Left forelimb (tissue), 1 donor: Measurements from ENCODE around the gene FILIP1L.
A peak's percentile ranks its signal among the peaks of the same experiment; 100 is the strongest.

Experiments used
- DNase-seq: peaks from one replicate; pipeline ENCODE4 v3.0.0-alpha.2; 2018; ENCODE audit warnings: low spot score

Gene FILIP1L

DNA sequence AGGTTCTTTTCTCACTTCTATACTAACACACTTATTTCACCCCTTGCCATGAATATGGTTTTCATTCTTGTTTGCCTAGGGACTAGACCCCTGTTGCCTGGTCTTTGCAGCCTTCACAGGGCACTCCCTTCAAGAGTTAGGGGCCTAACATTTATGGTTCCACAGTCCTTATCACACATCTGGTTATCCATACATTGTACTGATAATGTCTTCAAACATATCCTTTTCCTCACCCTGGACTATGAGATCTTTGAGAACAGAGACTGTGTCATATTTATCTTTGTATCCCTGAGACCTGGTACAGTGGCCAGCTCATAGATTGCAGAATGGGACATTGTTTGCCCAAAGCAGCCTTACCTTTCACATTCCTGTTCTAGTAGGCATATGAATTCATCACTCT, 190.4 kb downstream of the FILIP1L start:
- DNase-seq = no peak

DNA sequence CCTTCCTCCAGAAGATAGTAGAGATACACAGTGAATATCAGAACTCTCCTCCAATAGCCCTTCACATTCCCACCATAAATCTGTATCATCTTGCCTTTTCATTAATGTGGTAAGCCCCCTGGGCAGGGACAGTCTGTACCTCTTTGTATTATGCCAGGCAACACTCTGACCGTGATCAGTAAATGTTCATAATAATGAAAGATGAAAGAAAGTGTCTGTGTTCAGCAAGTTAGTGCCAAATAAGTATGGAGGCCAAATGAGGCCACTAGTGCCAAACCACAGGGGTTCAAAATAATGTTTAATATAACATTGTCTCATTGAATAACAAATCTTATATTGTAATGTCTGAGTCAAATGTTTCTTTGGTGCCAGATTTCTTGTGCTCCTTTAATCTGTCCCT, 192.3 kb downstream of the FILIP1L start:
- DNase-seq = no peak

DNA sequence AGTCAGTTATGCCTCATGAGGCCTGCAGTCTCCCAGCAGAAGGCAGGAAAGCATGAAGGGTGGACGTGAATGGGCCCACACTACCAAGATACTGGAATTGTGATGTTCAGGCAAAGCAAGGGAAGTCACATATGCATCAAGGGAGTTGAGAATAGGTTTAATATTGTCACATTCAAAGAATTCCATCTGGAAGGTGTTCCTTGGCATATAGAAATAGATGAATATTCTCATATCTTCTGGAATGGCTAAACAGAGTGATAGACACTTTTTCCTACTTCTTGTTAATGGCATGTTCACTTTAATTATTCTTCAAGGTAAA, 193.0 kb downstream of the FILIP1L start:
- DNase-seq = no peak

DNA sequence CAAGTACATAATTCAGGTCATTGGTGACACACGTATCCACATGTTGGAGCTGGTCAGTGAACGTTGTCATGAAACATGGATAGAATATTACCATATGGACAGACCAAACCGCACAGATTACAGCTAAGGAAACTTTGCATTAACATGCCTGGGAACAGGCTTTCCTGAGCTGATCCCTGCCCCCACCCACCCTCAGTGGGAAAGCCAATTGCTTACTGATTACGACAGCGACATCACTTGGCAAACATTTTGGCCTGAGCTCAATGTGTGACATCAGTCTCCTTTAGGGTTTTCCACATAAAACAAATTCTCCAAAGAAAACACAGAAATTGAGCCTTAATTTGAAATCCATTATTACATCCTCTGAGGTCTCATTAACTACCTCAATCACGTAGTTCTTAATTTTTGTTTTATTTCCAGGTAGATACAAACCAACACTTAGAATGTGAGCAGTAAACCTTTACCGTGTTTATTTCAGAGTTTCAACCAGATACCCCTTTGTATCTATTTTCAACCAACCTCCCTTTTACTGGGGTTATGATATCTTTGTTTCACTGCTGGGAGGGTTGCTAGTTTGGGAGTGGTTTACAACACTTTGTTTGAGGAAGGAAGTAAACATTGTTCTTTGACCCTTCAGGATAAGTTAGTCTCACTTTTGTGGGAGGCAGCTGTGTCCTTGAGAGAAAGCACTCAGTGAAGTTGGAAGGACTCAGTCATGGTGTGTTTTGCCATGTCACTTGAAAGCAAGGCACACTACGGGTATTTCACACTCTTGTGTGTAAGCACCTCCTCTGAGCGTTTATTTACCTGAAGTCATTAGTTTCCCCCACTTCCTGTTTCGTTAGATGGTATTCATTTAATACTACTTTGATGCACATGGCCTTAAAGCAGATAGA, 193.6 kb downstream of the FILIP1L start:
- peak; percentile 71 for DNase-seq

DNA sequence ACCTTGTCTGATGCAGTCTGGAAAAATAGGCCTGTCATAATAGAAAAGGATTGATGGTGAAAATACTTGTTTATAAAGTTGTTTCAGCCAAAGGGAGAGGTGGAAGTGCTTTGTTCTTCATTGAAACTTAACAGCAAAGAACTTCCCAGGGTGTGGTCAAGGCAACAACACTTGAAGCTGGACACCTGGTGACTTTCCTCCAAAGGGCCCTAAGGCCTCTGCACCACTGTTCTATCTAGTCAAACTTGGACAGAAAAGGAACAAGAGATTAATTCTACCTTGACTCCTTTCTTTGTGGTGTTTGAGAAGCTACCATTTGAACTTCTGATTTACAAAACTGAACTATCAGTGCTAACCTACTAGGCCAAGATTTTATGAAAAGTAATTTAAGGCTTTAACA, 194.6 kb downstream of the FILIP1L start:
- no peak for DNase-seq

DNA sequence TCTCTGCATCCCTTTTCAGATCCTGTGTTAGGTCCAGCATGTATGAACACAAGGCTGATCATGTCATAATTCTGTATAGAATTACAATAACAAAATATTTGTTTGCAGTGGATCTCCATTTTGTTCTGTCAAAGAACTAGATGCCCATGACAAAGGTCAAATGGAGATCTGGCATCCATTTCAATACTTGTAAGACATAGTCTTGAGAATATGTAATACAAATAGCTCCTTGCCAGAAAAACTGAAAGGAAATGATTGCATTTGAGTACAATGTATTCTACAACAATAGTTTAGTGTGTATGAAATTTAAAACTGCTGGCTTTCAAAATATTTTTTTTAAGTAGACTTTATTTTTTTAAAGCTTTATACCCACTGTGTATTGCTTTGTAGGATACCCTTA, 195.6 kb downstream of the FILIP1L start:
- no peak for DNase-seq

DNA sequence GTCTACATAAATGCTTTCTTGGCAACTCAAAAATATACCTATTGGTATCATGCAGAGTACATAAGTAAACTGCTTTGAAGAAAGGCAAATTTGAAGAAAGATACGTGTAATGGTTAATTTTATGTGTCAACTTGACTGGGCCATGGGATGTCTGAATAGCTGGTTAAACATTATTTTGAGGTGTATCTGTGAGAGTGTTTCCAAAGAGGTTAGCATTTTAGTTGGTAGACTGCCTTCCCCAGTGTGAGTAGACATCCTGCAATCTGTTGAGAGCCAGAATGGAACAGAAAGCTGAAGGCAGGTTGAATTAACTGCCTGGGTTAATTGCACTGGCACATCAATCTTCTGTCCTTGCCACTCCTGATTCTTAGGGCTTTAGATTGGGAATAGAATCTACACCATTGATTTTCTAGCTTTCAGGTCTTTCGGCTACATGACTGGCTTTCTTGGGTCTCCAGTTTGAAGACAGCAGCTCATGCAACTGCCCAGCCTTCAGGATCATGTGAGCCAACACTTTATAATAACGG, 198.3 kb downstream of the FILIP1L start:
- no peak for DNase-seq

DNA sequence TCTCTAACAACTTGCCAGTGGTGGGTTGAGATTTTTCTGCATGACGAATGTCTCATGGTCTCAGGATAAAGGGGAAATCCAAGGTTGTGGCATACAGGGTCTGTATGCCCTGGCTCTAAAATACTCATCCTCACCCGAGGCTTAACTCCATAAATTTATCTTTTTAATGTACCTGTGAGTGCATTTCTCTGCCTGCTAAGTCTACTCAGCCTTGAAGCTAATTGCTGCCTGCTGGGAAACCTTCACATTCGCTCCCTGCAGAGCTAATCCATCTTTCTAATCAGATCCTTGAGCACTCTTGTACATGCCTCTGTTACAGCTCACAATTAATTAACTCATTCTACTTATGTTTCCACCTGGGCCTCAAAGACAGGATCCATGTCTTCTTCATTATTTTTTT, 202.9 kb downstream of the FILIP1L start:
- no peak for DNase-seq

DNA sequence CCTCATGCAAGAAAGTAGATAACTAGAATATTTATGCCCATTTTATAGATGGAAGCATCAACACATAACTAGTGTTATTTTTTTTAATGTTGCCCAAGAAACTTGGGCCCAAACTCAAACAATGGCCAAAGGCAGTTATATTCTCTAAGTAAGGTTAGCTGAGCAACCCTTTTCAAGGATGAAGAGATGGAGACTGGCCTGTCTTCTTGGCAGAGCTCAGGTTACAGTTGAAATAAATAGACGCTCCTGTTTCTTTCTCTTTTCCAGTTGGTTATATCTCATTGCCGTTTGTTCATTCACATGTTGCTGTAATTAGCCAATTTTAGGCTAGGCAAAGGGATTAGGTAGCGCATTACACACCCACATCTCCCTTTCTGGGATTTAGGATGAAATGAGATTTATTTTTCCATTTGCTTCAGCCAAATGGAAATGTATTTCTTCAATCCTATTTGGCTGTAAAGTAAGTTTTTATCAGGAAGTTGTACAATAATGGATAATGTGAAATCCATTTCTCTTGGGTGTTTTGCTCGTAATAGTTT, 203.5 kb downstream of the FILIP1L start:
- DNase-seq = no peak

DNA sequence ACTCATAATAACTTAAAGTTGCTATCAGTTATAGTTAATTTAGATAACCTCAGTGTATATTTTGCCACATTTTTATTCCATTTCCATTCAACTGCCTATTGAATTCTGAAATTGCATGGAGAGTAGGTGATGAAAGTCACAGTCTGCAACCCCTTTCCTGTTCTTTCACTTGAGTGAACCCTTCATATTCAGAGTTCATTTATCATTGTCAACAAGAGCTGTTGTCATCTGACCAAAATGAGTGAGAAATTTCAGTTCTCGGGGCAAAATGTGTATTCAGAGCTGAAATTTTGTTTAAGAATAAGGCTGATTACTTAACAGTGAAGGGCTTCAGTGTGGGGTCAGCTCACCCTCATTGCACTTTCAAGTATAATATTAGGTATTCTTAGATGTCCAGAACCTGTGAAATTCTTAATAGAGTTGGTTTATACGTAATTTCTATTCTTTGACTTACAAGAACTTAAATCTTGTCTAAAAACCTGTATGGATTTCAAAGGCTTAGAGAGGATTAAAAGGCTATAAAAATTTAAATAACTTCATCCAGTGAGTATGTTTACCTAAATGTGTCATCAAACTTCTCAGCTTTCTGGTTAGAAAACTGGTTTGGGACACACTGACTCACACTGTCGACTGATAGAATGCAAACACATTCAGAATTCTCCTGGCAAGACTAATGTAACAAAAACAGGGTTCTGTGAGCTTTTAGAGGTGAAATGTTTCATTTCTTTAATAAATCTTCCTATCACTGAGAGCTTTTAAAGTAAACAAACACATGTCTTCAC, 204.4 kb downstream of the FILIP1L start:
- no peak for DNase-seq

DNA sequence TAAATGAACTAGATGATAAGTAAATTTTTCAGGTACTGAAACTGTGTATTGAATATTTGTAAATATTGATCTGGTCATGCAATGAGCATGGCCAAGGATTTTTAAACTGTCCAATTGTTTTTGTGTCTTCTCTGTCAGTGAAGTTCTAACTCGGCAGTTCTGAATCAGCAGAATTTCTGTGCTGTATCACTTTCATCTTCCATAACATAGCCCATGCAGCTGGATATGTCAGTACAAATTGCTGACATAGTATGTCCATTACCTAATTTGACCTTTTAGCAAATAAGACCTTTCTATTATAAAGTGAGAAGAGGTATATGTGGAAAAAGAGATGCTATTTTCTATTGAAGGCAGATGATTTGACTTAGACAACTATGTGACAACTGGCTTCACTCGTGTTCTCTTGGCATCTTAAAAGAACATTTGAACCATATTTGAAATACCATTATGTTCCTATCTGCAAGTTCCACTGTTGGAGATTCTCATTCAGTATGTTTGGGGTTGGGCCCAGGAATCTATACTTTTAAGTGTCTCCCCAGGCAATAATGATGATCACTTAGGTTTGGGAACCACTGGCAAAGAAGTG, 206.2 kb downstream of the FILIP1L start:
- no peak for DNase-seq

DNA sequence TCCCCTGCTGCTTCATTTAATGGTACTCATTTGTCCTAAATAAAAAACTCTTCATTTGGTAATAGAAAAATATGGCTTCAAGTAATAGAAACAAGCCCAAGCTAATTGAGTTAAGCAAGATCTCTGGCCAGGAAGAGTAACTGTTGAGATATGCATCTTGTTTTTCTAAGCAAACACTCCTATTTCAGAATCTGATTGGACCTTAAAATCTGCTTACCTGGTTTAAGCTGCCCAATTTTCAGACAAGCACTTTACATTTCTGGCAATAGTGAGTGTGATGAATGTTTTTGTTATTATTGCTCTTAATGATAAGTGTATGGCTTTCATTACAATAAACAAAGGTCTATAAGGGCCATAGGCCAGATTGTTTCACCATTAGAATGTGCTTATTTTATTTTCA, 210.4 kb downstream of the FILIP1L start:
- no peak for DNase-seq

DNA sequence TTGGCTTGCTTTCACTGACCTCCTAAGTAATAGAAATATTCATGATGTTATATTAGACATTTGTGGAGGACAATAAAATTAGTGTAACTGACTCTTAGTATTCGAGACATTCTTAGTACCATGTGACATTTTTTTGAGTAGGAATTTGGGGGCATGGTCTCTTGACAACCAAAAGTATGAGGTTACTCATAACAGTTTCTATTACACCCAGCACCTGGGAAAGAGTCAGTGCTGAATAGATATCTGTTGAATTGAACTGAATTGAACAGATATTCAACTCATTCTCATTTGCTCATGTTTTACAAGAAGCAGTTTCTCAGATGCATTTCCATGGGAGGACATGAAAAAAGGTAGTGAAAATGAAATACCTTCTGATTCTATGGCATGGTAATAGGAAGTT, 212.2 kb downstream of the FILIP1L start:
- no peak for DNase-seq

DNA sequence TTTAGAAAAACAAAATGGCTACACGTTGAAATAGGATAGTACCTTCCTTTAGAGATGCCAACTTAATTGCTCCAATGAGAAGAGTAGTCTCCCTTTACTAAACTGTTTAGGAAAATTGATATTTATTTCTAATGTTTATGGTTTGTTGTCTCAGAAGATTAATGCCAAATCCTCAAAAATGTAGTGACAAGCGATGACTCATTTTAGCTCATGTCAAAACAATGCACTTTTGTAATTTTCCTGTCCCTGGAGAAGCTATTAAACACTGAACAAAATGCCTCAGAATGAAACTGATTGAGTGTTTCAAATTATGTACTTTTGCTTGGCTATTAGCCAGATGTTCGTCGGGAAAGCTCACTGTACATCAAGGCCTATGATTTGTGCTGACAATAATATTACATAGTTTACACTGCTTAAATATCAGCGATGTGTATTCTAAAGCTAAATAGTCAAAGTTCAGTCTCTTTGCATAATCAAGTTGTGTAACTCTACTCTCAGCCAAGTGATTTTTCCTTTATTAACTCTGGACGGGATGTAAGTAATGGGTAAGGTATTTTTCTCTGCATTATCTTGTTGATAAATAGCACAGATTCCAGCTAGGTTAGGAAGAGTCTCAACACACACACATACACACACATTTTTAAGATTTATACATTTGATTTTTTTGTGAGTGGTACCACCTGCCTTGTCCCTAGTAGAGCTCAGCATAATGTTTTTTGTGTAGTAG, 212.9 kb downstream of the FILIP1L start:
- no peak for DNase-seq

DNA sequence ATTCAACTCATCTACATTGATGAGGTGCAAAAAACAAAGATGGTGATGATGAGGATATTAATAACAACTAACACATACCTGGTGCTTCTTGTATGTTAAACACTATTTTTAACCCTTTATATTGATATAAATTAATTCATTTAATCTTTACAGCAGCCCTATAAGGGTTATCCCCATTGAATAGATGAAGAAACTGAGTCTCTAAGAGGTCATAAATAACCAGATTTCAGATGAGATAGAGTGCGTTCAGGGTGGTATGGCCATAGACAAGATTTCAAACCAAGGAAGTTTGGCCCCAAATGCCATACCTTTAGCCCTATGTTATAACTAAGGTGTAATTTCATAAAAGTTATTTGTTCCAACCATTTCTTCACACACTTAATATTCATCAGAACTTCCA, 214.1 kb downstream of the FILIP1L start:
- no peak for DNase-seq

DNA sequence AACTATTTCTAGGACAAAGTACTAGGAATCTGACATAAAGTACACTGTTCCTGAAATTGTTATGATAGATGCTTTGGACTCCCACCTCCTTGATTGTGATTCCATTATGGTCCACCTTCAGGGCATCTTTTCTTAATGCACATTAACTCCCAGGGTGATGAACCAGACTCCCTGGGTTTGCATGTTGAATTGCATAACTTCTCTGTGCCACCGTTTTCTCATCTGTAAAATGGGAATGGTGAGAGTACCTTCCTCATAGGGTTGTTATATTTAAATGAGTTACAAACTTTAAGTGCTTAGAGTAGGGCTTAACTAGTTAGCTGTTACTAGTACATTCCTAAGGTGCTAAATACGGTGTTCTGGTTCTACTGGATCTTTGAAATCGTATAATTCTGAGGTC, 214.7 kb downstream of the FILIP1L start:
- DNase-seq = no peak

DNA sequence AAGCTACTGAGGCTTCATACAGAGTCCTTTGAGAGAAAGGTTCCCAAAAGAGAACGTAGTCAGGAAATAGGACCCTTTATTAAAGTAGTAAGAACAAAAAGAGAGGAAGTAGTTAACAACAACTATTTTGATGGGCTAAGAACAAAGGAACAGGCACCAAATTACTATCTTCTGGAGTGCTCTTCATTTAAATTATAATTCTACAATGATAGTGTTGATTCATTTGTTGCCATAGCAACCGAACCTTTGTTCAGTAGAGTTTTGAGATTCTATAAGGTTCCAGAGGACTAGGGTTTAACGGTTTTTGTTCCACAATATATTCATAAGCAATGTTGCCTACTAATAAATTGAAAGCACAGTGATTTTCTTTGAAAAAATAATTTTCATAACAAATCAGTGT, 217.8 kb downstream of the FILIP1L start:
- no peak for DNase-seq

DNA sequence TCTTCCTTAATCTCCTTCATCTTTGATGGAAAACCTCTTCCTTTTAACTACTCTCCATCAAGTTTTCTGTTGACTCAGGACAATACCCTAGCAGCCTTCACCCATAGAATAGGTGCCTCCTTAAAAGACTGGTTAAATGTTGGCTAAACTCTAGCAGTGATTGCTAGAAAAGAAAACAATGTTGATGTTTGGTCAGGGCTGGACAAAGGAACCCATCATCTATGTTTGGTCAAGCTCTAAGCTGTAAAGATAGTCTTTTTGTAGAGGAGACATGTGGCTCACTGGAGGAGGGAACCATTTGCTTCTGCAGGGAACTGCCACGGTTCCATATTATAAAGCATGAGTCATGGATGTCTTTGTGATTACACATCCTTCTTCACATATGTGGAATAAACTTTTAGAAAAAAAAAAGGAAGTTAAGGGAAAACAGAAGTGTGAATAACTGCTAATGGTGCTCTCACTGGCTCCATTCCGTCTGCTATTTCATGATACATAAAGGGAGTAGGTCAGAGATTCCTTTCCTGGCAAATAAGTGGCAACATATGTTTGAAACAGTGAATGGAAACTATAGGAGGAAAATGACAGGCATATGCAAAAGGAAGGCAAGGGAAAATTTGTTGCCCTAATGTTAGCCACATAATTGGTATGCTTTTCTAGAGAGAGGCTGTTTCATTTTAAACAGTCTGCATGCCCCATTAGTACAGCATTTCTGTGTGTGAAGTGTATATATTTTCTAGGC, 218.4 kb downstream of the FILIP1L start:
- DNase-seq = no peak

DNA sequence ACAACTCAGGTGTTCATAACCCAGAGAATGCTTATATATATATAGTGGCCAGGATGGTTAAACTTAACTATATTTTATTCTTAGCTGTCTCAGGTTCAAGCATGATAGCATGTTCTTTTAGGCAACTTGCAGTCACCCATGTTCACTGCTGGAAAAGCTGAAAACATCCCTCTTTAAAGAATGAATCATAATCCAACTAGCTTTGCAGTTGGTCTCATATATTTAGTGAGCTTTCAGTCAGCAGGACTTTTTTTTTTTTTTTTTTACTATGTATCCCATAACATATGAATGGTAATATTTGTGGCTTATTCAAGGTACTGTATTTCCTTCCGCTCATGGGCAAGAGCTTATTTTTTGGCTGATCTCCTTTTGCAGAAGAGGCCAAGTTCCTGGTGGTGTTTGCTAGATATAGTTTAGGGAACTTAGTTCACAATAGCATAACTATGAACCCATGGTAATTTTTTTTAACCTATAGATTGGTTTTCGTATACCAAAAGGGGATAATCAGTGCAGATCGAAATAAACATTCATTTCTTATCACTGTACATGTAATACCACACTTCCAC, 219.1 kb downstream of the FILIP1L start:
- DNase-seq = no peak

DNA sequence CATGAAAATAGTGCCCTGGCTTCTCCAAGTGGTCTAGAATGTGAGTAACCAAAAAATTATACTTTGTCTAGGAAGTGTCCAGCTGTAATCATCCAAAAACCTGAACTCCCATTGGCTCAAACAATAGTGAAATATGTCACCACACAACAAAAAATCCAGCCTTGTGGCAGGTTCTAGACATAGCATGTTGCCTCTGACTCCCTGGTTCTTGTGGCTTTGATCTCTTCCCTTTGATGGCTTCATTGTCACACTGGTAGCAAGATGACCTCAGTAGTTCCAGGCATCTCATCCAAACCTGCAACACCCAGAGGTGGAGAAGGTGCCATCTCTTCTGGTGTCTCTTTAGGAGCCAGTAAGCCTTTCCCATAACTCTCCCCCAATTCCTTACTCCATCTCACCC, 222.0 kb downstream of the FILIP1L start:
- no peak for DNase-seq
